GM21717 (cell line): Measurements from ENCODE around the gene BSG.
"Not testable (repeated sequence)": the region's sequence is repeated elsewhere in the genome, so short reads cannot be mapped to it uniquely, and the experiment has no call there.

Experiments
- ATAC-seq: cut with Tn5 transposase; IDR thresholded peaks from one replicate; pipeline ENCODE4 v1.9.1; 2021; ENCODE audit warnings: mild to moderate bottlenecking, moderate library complexity; ENCODE audit not compliant: unreplicated experiment

Gene BSG

GRCh38 chr19:617551-618246 is 45.3 kb downstream of the BSG start:
- no peak for ATAC-seq

GRCh38 chr19:618247-618619 is 45.8 kb downstream of the BSG start:
- ATAC-seq = no peak

- no peak for ATAC-seq
Measured at GRCh38 chr19:618674-619285, 46.4 kb downstream of the BSG start.

GRCh38 chr19:619286-620002 is 47.0 kb downstream of the BSG start:
- ATAC-seq = no peak

- ATAC-seq = no peak
Measured at GRCh38 chr19:620166-620862, 47.9 kb downstream of the BSG start.

GRCh38 chr19:621191-621590 is 48.8 kb downstream of the BSG start:
- not testable (repeated sequence) for ATAC-seq

GRCh38 chr19:621819-622218 is 49.4 kb downstream of the BSG start:
- no peak for ATAC-seq

- ATAC-seq = no peak
Measured at GRCh38 chr19:622666-623065, 50.3 kb downstream of the BSG start.

- ATAC-seq = no peak
Measured at GRCh38 chr19:623175-623916, 51.0 kb downstream of the BSG start.

- no peak for ATAC-seq
Measured at GRCh38 chr19:623974-624373, 51.6 kb downstream of the BSG start.

- no peak for ATAC-seq
Measured at GRCh38 chr19:624433-625109, 52.2 kb downstream of the BSG start.

GRCh38 chr19:625257-625656 is 52.9 kb downstream of the BSG start:
- no peak for ATAC-seq

- ATAC-seq = not testable (repeated sequence)
Measured at GRCh38 chr19:626566-626965, 54.2 kb downstream of the BSG start.

GRCh38 chr19:628168-628567 is 55.8 kb downstream of the BSG start:
- ATAC-seq = no peak

- not testable (repeated sequence) for ATAC-seq
Measured at GRCh38 chr19:629515-629914, 57.1 kb downstream of the BSG start.

- ATAC-seq = no peak
Measured at GRCh38 chr19:629961-630714, 57.7 kb downstream of the BSG start.

- peak; percentile 13 for ATAC-seq
Measured at GRCh38 chr19:632579-633067, 60.2 kb downstream of the BSG start.
